H1 (cell line): Measurements from ENCODE around the gene GREM2. TPM values are rescaled to one million over a fixed set of nuclear protein-coding genes. Genes with fewer than 3 reads are reported as not detected.

Experiments
- CTCF ChIA-PET: fragments of 300-600 bp; sonication (Branson Sonifier 250); formaldehyde crosslinking; loops from one replicate; lab custom pipeline; 2021; ENCODE audit not compliant: partially characterized antibody; lab: Charles Lee
- POLR2A ChIA-PET: fragments of 300-600 bp; sonication (Branson Sonifier 250); formaldehyde crosslinking; loops from one replicate; lab custom pipeline; 2021; ENCODE audit warnings: inconsistent platforms; ENCODE audit not compliant: partially characterized antibody; lab: Charles Lee
- DNase-seq, 2 experiments: peaks; one replicate each; pipeline versions ENCODE4 v3.0.0 to v3.0.0-alpha.2; 2010 to 2022; ENCODE audit warnings: low spot score in 2 of 2, low read depth in 1 of 2, mixed read lengths in 1 of 2
- FAIRE-seq: peaks from 2 replicates; lab custom pipeline; 2011; peaks lifted over from hg19 to GRCh38; lab: Jason Lieb, UNC
- H2AFZ ChIP-seq: 2 replicates; pipeline ENCODE4 v1.8.1; 2012; ENCODE audit warnings: low read length, inconsistent platforms
- H2AK5ac ChIP-seq: 2 replicates; pipeline ENCODE4 v1.6.1; 2013; ENCODE audit warnings: low read depth, low read length
- H2BK120ac ChIP-seq: replicated peaks from 2 replicates; pipeline ENCODE3; 2013; ENCODE audit warnings: low read depth, low read length, inconsistent platforms
- H2BK12ac ChIP-seq: 2 replicates; pipeline ENCODE4 v1.6.1; 2013; ENCODE audit warnings: low read depth, low read length
- H2BK15ac ChIP-seq: 2 replicates; pipeline ENCODE4 v1.6.1; 2013; ENCODE audit warnings: low read length
- H2BK20ac ChIP-seq: 2 replicates; pipeline ENCODE4 v1.6.1; 2013; ENCODE audit warnings: low read length
- H2BK5ac ChIP-seq: 2 replicates; pipeline ENCODE4 v1.6.1; 2013; ENCODE audit warnings: low read depth, low read length
- H3K14ac ChIP-seq: 2 replicates; pipeline ENCODE4 v1.6.1; 2013; ENCODE audit warnings: inconsistent platforms; ENCODE audit not compliant: insufficient read length
- H3K18ac ChIP-seq: 2 replicates; pipeline ENCODE4 v1.6.1; 2013; ENCODE audit warnings: low read length; ENCODE audit errors: extremely low read depth
- H3K23ac ChIP-seq: 2 replicates; pipeline ENCODE4 v1.6.1; 2013; ENCODE audit warnings: inconsistent platforms; ENCODE audit not compliant: insufficient read length
- H3K23me2 ChIP-seq: 2 replicates; pipeline ENCODE4 v1.6.1; 2013; ENCODE audit warnings: low read depth, low read length
- H3K27ac ChIP-seq: 2 replicates; pipeline ENCODE4 v1.6.1; 2011; ENCODE audit warnings: low read depth, low read length, inconsistent platforms
- H3K27me3 ChIP-seq, 4 experiments: replicated peaks in 1 of 4; 1 replicate in 1 of 4; 2 replicates in 3 of 4; pipeline versions ENCODE4 v1.6.1 to v1.8.1; 2011 to 2013; ENCODE audit warnings: low read length in 3 of 4, mild to moderate bottlenecking in 3 of 4, inconsistent platforms in 2 of 4, mixed read lengths in 2 of 4, moderate library complexity in 1 of 4; ENCODE audit not compliant: control insufficient read depth in 3 of 4, insufficient read depth in 3 of 4; ENCODE audit errors: extremely low read depth in 1 of 4
- H3K36me3 ChIP-seq, 4 experiments: 2 replicates each; pipeline versions ENCODE4 v1.6.1 to v1.8.1; 2011 to 2013; ENCODE audit warnings: mild to moderate bottlenecking in 4 of 4, low read length in 3 of 4, moderate library complexity in 2 of 4, control low read depth in 1 of 4, inconsistent platforms in 1 of 4; ENCODE audit not compliant: insufficient read depth in 4 of 4, control insufficient read depth in 2 of 4
- H3K4ac ChIP-seq: replicated peaks from 2 replicates; pipeline ENCODE3; 2013; ENCODE audit warnings: low read length, low read depth, mixed read lengths, inconsistent platforms; ENCODE audit not compliant: insufficient read length
- H3K4me1 ChIP-seq, 4 experiments: replicated peaks in 1 of 4; 1 replicate in 1 of 4; 2 replicates in 3 of 4; pipeline versions ENCODE4 v1.6.1 to v1.8.1; 2011 to 2013; ENCODE audit warnings: low read length in 3 of 4, inconsistent platforms in 2 of 4, mixed read lengths in 1 of 4; ENCODE audit not compliant: insufficient read depth in 4 of 4, control insufficient read depth in 3 of 4
- H3K4me2 ChIP-seq, 2 experiments: 2 replicates each; pipeline versions ENCODE4 v1.6.1 to v1.8.1; 2011 to 2013; ENCODE audit warnings: low read depth in 2 of 2, low read length in 2 of 2, control low read depth in 1 of 2, inconsistent platforms in 1 of 2, mild to moderate bottlenecking in 1 of 2; ENCODE audit not compliant: insufficient read depth in 1 of 2
- H3K4me3 ChIP-seq, 4 experiments: fragments of 200-600, 300-600 bp in 1 of 4; sonication (generic), shearing (Covaris generic), sonication (Bioruptor Twin) in 1 of 4; 2 replicates each; pipeline versions ENCODE4 v1.5.1 to v1.8.1; 2011 to 2016; ENCODE audit warnings: low read length in 4 of 4, low read depth in 3 of 4, control low read depth in 2 of 4, inconsistent platforms in 2 of 4, mild to moderate bottlenecking in 2 of 4, mixed read lengths in 1 of 4, moderate library complexity in 1 of 4; ENCODE audit not compliant: insufficient read depth in 2 of 4; ENCODE audit errors: extremely low read depth in 1 of 4
- H3K56ac ChIP-seq: replicated peaks from 2 replicates; pipeline ENCODE3; 2013; ENCODE audit warnings: low read depth, mild to moderate bottlenecking, mixed read lengths, low read length, inconsistent platforms; ENCODE audit not compliant: insufficient read length
- H3K79me1 ChIP-seq: 2 replicates; pipeline ENCODE4 v1.6.1; 2013; ENCODE audit warnings: low read depth, low read length, control low read depth
- H3K79me2 ChIP-seq, 2 experiments: 2 replicates each; pipeline versions ENCODE4 v1.6.1 to v1.8.1; 2012 to 2013; ENCODE audit warnings: low read length in 2 of 2, mild to moderate bottlenecking in 2 of 2, inconsistent platforms in 1 of 2; ENCODE audit not compliant: insufficient read depth in 2 of 2, control insufficient read depth in 1 of 2
- H3K9ac ChIP-seq, 4 experiments: replicated peaks in 1 of 4; 1 replicate in 1 of 4; 2 replicates in 3 of 4; pipeline versions ENCODE4 v1.6.1 to v1.8.1; 2011 to 2013; ENCODE audit warnings: low read depth in 3 of 4, low read length in 3 of 4, control low read depth in 2 of 4, mild to moderate bottlenecking in 2 of 4, moderate library complexity in 2 of 4, inconsistent platforms in 1 of 4; ENCODE audit errors: extremely low read depth in 1 of 4
- H3K9me3 ChIP-seq, 2 experiments: 2 replicates each; pipeline versions ENCODE4 v1.6.1 to v1.8.1; 2012 to 2013; ENCODE audit warnings: mild to moderate bottlenecking in 2 of 2, moderate library complexity in 2 of 2, control low read depth in 1 of 2, inconsistent platforms in 1 of 2, low read depth in 1 of 2, low read length in 1 of 2, mixed read lengths in 1 of 2; ENCODE audit not compliant: insufficient read depth in 2 of 2
- H4K20me1 ChIP-seq, 2 experiments: replicated peaks in 1 of 2; 2 replicates each; pipeline versions ENCODE3 to v1.8.1; 2011 to 2013; ENCODE audit warnings: inconsistent platforms in 2 of 2, low read length in 2 of 2, mild to moderate bottlenecking in 1 of 2; ENCODE audit not compliant: insufficient read depth in 2 of 2, control insufficient read depth in 1 of 2
- H4K5ac ChIP-seq: 2 replicates; pipeline ENCODE4 v1.6.1; 2013; ENCODE audit warnings: low read length, low read depth, mixed read lengths, inconsistent platforms; ENCODE audit not compliant: insufficient read length
- H4K8ac ChIP-seq: 2 replicates; pipeline ENCODE4 v1.8.0; 2013; ENCODE audit warnings: mild to moderate bottlenecking, moderate library complexity, low read length, inconsistent platforms; ENCODE audit not compliant: insufficient read depth; ENCODE audit errors: extremely low read depth
- H4K91ac ChIP-seq: replicated peaks from 2 replicates; pipeline ENCODE3; 2013; ENCODE audit warnings: low read length, mixed read lengths, inconsistent platforms; ENCODE audit not compliant: insufficient read length
- RXRA ChIP-seq: IDR thresholded peaks from 2 replicates; pipeline ENCODE4 v1.6.1; 2011; ENCODE audit warnings: low read depth, mild to moderate bottlenecking, low read length, moderate library complexity; ENCODE audit not compliant: insufficient read depth
- USF2 ChIP-seq: IDR thresholded peaks from 2 replicates; pipeline ENCODE4 v1.6.1; 2011; ENCODE audit warnings: low read length, improper control_type of control experiment
- WGBS, 2 experiments: shearing (Covaris generic) in 1 of 2; methylation state at CpG; one replicate each; pipeline versions ENCODE4 v1.1.6 to v1.1.7; 2013 to 2015; ENCODE audit warnings: low lambda C conversion rate in 2 of 2, mixed read lengths in 2 of 2, inconsistent platforms in 1 of 2, low coverage in 1 of 2, missing lambda C conversion rate in 1 of 2; ENCODE audit not compliant: insufficient replicate concordance in 2 of 2, insufficient coverage in 1 of 2, insufficient read length in 1 of 2; ENCODE audit errors: extremely low coverage in 1 of 2, missing lambda C conversion rate in 1 of 2; 5-methylcytosine and 5-hydroxymethylcytosine counted together
- polyA plus RNA-seq, 7 experiments: library from polyadenylated mRNA; depleted of rRNA in 3 of 7; stranded (reverse) in 5 of 7; unstranded in 2 of 7; fragments of >200 nt in 5 of 7; fragments of 200-250 nt in 2 of 7; gene quantifications; 1 replicate in 5 of 7; 2 replicates in 1 of 7; 4 replicates in 1 of 7; pipeline versions ENCODE4 v1.2.1 to v1.2.3, GENCODE V29; 2011 to 2013; ENCODE audit warnings: missing spikeins in 2 of 7, mixed read lengths in 2 of 7
- total RNA-seq: library from RNA; stranded (reverse); fragmentation: NEBNext Ultra II Directional; extraction: Animal tissue kit (Norgen Biotek cat#: 25700); gene quantifications from 2 replicates; pipeline ENCODE4 v1.2.1, GENCODE V29; 2021

GREM2 gene
- total and polyA plus RNA-seq, 2 of the 8 experiments (the other 6 are each of a cell fraction or from before 2014, with no cell fraction given), result 0.05 TPM; not detected in 1

- Histone ChIP-seq H2BK5ac (no peak overlapping the region), H4K8ac (no peak overlapping the region), H3K27me3 (no peaks in the 10 kb centered on the region), H4K91ac (no peak overlapping the region), H3K4me1 (no peaks in the 10 kb centered on the region), H2BK15ac (no peak overlapping the region), H3K18ac (no peak overlapping the region), H4K5ac (no peak overlapping the region), H3K4me2 (no peak overlapping the region), H2AK5ac (no peak overlapping the region), H2AFZ (no peak overlapping the region), H3K27ac (no peak overlapping the region), H3K23me2 (no peaks in the 10 kb centered on the region), H2BK120ac (no peak overlapping the region), H3K23ac (no peak overlapping the region), H3K9me3 (no peaks in the 10 kb centered on the region), H3K14ac (no peak overlapping the region), H3K36me3 (no peaks in the 10 kb centered on the region), H3K9ac (no peak overlapping the region), H3K4me3 (no peak overlapping the region), H3K4ac (no peak overlapping the region), H2BK20ac (no peak overlapping the region), H3K56ac (no peak overlapping the region), H4K20me1 (no peaks in the 10 kb centered on the region), H3K79me1 (no peaks in the 10 kb centered on the region), H2BK12ac (no peak overlapping the region), H3K79me2 (no peaks in the 10 kb centered on the region)
- 96% methylated on average over 1 of the region's 1 CpG; no CpG with 5 or more reads in 1 of the 2 experiments for WGBS, 2 experiments
- CTCF ChIA-PET, result interaction anchor here (0.9 to 1.1 kb wide), 2 partner anchors 9 to 85 kb away, joined by 3 read pairs; no protein-coding TSS in a partner anchor
- POLR2A ChIA-PET, result no interaction called here
- TF ChIP-seq RXRA (no peak), USF2 (no peak)
- FAIRE-seq, result no peak
- DNase-seq, result no peak
Observed at GRCh38 chr1:240572328-240572727, 39.6 kb downstream of the GREM2 start.
